GM12872 (cell line): ENCODE measurements around the gene PNLIPRP2.

Source experiments
- TF ChIP-seq, protein P1 (sequence below): IDR thresholded peaks from 3 replicates; pipeline ENCODE4 v1.5.1; 2011; ENCODE audit warnings: low read depth, mild to moderate bottlenecking, low read length, moderate library complexity; ENCODE audit not compliant: insufficient read depth

Gene PNLIPRP2

GRCh38 chr10:116685807-116686206 lies 65.1 kb downstream of the PNLIPRP2 start:
- TF ChIP-seq, protein P1, sequence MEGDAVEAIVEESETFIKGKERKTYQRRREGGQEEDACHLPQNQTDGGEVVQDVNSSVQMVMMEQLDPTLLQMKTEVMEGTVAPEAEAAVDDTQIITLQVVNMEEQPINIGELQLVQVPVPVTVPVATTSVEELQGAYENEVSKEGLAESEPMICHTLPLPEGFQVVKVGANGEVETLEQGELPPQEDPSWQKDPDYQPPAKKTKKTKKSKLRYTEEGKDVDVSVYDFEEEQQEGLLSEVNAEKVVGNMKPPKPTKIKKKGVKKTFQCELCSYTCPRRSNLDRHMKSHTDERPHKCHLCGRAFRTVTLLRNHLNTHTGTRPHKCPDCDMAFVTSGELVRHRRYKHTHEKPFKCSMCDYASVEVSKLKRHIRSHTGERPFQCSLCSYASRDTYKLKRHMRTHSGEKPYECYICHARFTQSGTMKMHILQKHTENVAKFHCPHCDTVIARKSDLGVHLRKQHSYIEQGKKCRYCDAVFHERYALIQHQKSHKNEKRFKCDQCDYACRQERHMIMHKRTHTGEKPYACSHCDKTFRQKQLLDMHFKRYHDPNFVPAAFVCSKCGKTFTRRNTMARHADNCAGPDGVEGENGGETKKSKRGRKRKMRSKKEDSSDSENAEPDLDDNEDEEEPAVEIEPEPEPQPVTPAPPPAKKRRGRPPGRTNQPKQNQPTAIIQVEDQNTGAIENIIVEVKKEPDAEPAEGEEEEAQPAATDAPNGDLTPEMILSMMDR, result no peak

DNA sequence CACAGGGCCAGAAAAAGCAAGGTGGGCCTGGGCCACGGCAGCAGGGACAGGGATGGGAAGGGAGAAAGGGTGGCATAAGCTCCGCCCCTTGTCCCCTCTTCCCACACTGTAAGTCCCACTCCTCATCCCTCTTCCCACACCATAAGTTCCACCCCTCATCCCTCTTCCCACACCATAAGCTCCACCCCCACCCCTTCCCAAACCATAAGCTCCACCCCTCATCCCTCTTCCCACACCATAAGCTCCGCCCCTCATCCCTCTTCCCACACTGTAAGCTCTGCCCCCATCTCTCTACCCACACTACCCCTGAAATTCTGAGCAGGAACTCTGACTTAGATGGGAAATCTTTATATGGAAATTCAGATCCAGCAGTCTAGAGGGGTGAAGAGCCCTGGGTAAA lies 65.9 kb downstream of the PNLIPRP2 start:
- TF ChIP-seq, protein P1, result no peak

- TF ChIP-seq, protein P1, result no peak
Measured at GRCh38 chr10:116687633-116688032, 66.9 kb downstream of the PNLIPRP2 start.

- TF ChIP-seq, protein P1, result no peak
Measured at GRCh38 chr10:116688241-116688711, 67.5 kb downstream of the PNLIPRP2 start.

GRCh38 chr10:116688741-116689495 lies 68.2 kb downstream of the PNLIPRP2 start:
- TF ChIP-seq, protein P1, result no peak

DNA sequence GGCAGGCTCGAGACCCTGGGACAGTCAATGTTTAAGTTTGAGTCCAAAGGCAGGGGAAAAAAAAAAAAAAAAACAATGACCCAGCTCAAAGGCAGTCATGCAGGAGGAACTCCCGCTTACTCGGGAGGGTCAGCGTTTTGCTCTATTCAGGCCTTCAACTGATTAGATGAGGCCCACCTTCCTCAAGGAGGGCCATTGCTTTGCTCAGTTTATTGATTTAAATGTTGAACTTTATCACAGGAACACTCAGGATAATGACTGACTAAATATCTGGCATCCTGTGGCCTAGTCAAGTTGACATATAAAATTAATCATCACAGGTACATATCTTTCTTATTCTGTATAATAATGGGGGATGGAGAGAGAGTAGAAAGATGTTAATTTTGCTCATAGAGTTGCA lies 69.0 kb downstream of the PNLIPRP2 start:
- TF ChIP-seq, protein P1, result no peak

- TF ChIP-seq, protein P1, result no peak
Measured at GRCh38 chr10:116690356-116691322, 69.9 kb downstream of the PNLIPRP2 start.
